ENCODE data around the gene CD82.
"Not testable (repeated sequence)": the region's sequence is repeated elsewhere in the genome, so short reads cannot be mapped to it uniquely, and the experiment has no call there.

CD82 gene

GRCh38 chr11:44559207-44559939 lies 6.1 kb upstream of the CD82 start:
- no peak for DNase-seq (ENCODE audit: low read depth in 2 of 2, low spot score in 1 of 2)

- not testable (repeated sequence) for DNase-seq (ENCODE audit: low read depth in 2 of 2, low spot score in 1 of 2)
Observed at GRCh38 chr11:44559940-44560300, 5.5 kb upstream of the CD82 start.

DNA sequence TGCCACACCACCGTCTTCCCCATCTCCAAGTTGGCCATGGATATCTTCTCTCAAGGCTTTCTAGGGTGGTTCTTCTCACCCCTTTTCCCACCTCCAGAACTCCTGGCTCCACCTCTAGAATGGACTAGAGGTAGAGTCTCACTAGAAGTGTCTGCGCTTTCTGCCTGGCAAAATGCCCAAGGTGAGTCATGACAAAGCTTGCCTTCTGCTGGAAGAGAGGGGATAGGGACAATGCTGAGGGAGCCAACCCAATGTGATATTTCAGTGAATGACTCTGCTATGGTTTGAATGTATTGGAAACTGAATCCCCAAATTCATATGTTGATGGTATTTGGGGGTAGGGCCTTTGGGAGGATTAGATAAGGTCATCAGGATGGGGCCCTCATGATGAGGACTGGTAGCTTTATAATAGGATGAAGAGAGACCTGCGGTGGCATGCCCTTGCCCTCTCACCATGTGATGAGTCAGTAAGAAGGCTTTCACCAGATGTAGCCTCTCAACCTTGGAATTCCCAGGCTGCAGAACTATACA lies 4.1 kb upstream of the CD82 start:
- no peak for DNase-seq (ENCODE audit: low read depth in 2 of 2, low spot score in 1 of 2)

GRCh38 chr11:44561964-44562734 lies 3.3 kb upstream of the CD82 start:
- DNase-seq (ENCODE audit: low read depth in 2 of 2, low spot score in 1 of 2) = no peak

DNA sequence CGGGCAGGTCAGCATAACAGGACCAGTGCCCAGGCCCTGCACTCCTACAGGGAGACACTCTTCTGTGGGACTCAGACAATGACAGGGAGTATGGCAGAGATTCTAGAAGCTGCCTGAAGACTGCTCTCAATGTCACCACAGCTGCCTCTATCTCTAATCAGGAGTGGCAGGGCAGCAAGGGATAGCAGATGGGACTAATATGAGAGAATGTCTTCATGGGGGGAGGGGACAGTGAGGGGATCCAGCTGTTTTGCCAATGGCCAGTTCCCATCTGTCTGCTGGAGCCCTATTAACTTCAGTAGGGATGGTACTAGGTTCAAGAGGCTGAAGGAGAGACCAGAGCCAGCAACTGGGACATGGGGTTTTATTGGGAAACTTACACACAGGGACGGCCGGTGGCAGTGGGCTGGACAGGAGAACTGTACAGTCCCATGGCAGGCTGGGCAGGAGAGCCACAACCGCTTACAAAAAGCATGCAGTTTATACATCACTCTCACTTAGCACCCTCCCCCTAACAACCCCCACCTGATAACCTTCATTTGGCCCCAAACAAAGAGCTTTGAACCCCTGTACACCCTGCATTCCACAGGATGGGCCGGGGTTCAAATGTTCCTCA lies 2.5 kb upstream of the CD82 start:
- no peak for DNase-seq (ENCODE audit: low read depth in 2 of 2, low spot score in 1 of 2)

- no peak for DNase-seq (ENCODE audit: low read depth in 2 of 2, low spot score in 1 of 2)
Observed at GRCh38 chr11:44563711-44564110, 1.8 kb upstream of the CD82 start.

- DNase-seq (ENCODE audit: low read depth in 2 of 2, low spot score in 1 of 2) = no peak
Observed at GRCh38 chr11:44564166-44564565, 1.3 kb upstream of the CD82 start.

- DNase-seq (ENCODE audit: low read depth in 2 of 2, low spot score in 1 of 2) = no peak
Observed at GRCh38 chr11:44564670-44565210, 723 bp upstream of the CD82 start.

GRCh38 chr11:44565953-44566949 lies 788 bp downstream of the CD82 start:
- DNase-seq (ENCODE audit: low read depth in 2 of 2, low spot score in 1 of 2) = no peak

DNA sequence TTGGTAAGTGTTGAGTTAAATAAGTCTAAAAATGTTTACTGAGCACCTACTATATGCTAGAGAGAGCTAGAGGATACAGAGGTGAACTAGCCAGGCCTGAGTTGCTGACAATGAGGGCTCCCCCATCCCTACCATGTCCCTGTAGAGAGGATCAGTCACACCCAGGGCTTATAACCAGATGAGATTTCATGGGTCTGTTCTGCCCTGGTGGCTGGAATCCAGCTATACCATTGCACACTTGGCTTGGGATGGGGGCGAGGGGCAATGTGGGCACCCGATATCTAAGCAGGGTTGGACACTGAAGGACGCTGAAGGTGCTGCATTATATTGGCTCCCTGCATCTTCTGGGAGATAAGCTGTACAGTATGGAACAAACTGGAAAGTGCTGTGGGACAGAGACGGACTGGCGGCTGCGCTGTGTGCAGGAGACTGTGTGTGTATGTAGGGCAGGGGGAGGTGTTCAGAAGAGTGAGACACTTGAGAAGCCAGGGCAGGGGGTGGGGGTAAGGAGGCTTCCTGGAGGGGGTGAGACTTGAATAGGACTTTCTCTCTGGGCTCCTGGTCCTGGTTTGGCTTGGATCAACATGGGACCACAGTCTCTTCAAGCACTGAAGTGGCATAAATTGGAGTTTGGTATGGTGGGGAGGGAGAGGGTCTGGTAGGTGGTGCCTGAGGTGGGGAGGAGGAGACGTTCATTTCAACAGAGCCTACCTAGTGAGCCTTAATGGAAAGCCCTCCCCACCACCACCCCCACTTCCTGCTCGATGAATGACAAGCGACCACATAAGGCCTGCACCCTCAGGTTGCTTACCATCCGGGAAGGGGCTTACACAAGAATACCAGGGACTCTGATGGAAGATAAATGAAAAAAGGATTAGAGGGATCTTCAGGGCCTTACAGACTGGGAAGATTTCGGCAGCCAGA lies 1.8 kb downstream of the CD82 start:
- DNase-seq (ENCODE audit: low read depth in 2 of 2, low spot score in 1 of 2) = peak in 1 of 2 donors; percentile 28

- DNase-seq (ENCODE audit: low read depth in 2 of 2, low spot score in 1 of 2) = no peak
Observed at GRCh38 chr11:44567876-44568256, 2.4 kb downstream of the CD82 start.

DNA sequence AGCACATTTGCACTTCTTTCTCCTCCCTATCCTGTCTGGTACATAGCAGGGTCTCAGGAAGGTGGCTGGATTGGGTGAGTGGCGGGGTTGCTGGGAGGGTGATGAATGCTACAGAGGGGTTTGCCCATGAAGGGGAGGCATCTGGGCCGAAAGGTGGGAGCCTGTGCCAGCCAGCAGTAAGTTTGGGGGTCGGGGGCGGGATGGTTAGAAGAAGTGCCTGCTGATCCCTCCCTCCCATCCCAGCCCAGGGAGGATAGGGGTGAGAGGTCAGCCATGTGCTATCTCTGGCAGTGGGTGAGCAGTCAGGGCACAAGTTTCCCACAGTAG lies 2.8 kb downstream of the CD82 start:
- DNase-seq (ENCODE audit: low read depth in 2 of 2, low spot score in 1 of 2) = no peak

DNA sequence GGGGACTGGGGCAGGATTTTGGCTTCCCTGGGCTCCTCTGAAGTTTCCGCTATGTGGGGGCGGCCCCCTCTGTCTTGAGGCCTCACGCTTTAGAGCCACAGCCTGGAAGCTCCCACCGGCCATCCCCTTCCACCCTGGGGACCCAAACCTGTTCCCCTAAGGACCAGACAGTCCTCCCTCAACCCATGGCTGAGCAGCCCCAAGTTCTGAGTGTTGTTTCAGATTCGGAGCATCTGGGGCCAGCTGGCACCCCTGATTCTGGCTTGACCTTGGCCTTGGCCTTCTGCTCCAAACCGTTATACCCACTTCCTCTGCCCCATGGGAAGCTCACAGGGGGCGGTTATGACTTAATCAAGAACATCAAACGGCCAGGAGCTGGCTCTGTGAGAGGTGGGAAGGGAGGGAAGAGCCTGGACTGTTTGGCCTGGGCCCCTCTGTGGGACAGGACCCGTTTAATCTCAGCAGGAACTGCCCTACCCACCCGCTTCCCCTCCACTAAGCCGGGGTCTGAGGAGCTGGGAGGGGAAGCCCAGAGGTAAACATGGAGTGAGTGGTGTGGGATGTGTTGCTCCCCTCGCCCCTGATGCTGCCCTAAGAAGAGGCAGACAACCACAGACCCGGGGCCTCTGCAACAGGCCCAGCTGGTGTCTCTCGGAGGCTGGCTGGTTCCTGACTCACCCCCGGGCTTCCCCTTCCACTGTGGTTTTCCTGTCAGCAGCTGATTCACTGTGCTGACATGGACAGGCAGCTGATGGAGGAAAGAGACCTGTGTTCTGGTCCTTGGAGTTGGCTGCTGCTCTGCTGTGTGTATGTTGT lies 3.4 kb downstream of the CD82 start:
- peak; percentile 80 to 87 for DNase-seq (ENCODE audit: low read depth in 2 of 2, low spot score in 1 of 2)

DNA sequence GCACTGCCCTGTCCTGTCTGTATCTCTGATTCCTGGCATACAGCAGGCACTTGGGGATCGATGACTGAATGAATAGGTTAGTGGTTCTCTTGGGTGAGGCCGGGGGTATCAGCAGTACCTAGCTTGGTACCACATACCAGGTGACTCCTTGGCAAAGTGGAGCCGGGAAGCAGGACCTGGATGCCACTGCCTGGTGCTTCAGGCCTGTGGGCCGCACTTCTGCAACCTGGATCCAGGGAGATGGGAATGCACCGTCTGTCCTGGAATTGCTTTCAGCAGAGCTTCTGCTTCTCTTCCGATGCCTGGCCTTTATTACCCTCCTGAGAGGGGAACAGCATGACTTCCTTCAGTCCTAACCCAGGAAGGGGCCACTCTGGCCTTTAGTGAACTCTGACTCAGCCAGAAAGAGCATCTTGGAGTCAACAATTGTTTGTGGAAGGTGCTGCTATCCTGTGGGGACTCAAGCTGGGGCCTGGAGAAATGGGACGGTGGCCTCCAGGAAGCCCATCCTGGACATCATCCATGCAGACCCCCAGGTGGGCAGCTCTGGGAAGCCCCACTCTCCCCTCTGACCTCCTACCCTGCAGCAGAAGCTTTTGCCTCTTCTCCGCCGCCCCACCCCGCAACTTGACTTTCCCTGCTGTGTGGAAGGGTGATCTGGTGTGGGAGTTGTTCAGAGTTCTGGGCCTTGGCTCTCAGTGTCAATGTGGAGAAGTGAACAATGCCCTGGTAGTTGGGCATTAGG lies 5.1 kb downstream of the CD82 start:
- no peak for DNase-seq (ENCODE audit: low read depth in 2 of 2, low spot score in 1 of 2)

DNA sequence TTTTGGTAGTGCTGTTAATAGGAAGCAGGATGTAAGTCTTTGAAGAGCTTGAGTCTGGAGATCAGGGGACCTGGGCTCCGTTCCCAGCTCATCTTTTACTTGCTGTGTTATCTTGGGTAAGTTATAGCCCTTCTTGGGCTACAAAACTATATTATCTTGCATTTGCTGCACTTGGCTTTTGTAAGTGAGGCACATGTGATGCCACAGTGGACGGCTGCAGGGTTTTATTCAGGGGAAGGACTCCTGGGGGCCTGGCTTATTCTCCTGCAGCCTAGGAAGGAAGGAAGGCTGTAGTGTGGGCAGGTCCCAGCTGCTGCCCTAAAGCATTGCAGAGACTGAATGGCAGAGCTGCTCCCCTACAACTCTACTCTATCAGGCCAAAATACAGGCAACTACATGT lies 6.4 kb downstream of the CD82 start:
- no peak for DNase-seq (ENCODE audit: low read depth in 2 of 2, low spot score in 1 of 2)

- DNase-seq (ENCODE audit: low read depth in 2 of 2, low spot score in 1 of 2) = no peak
Observed at GRCh38 chr11:44572436-44572835, 7.0 kb downstream of the CD82 start.

DNA sequence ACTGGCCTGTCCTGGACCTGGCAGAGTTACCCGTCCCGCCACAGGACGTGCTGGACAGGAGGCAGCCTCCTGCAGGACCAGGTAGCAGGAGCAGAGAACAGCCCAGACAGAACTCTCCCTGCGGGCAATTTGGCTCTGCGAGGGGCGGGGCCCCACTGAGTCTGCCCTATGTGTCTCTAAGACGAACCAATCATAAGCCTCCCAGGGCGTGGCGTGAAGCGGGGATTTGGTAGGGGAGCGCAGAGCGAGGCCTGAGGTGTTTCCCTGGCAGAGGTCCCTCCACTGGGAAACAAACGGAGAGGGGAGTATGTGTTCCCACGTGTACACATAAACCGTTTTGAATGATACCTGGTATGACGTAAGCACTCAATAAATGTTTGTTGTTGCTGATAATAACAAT lies 7.4 kb downstream of the CD82 start:
- DNase-seq (ENCODE audit: low read depth in 2 of 2, low spot score in 1 of 2) = no peak

GRCh38 chr11:44573333-44573732 lies 7.9 kb downstream of the CD82 start:
- no peak for DNase-seq (ENCODE audit: low read depth in 2 of 2, low spot score in 1 of 2)

Data from stimulated activated CD8-positive, alpha-beta memory T cell treated with anti-CD3 and anti-CD28 coated beads, Interleukin-4, amount 100 ng/mL, for 4 hours (primary cell).